Endothelial cell of umbilical vein (primary cell): ENCODE data around the gene COPB1. TPM values are rescaled to one million over a fixed set of nuclear protein-coding genes. Genes with fewer than 3 reads are reported as not detected.
A peak's percentile ranks its signal among the peaks of the same experiment; 100 is the strongest.

ENCODE experiments used
- BruUV-seq: library from RNA; stranded (reverse); fragments of 400-500 nt; replicated peaks from 2 replicates; lab custom pipeline; 2021; lab: Mats Ljungman, UMichigan
- CTCF ChIA-PET: fragments of 300-600, 350-600 bp; sonication (Branson Sonifier 250); formaldehyde crosslinking; loops from one replicate; lab custom pipeline; 2021; ENCODE audit warnings: antibody characterized with exemption, inconsistent platforms; lab: Charles Lee
- POLR2A ChIA-PET: fragments of 300-600, 350-600 bp; sonication (Branson Sonifier 250); formaldehyde crosslinking; loops from one replicate; lab custom pipeline; 2021; ENCODE audit warnings: antibody characterized with exemption, inconsistent platforms; lab: Charles Lee
- DNase-seq: peaks from one replicate; pipeline ENCODE4 v3.0.0-alpha.2; 2011; ENCODE audit warnings: low read depth, low spot score
- FAIRE-seq: peaks from 2 replicates; lab custom pipeline; 2011; peaks lifted over from hg19 to GRCh38; lab: Jason Lieb, UNC
- H2AFZ ChIP-seq: 2 replicates; pipeline ENCODE4 v1.6.0; 2012; ENCODE audit warnings: low read depth, low read length, control low read depth, inconsistent platforms
- H3K27ac ChIP-seq: 2 replicates; pipeline ENCODE4 v1.5.1; 2011; ENCODE audit warnings: low read depth, mild to moderate bottlenecking, control low read depth, low read length, moderate library complexity; ENCODE audit not compliant: insufficient read depth
- H3K27me3 ChIP-seq, 2 experiments: 2 replicates each; pipeline versions ENCODE4 v1.6.0 to v1.6.1; 2011; ENCODE audit warnings: low read length in 2 of 2, mixed read lengths in 1 of 2; ENCODE audit not compliant: control insufficient read depth in 2 of 2, insufficient read depth in 2 of 2
- H3K36me3 ChIP-seq, 2 experiments: 2 replicates in 1 of 2; 3 replicates in 1 of 2; pipeline ENCODE4 v1.5.1; 2011; ENCODE audit warnings: low read length in 2 of 2, mild to moderate bottlenecking in 1 of 2, moderate library complexity in 1 of 2; ENCODE audit not compliant: control insufficient read depth in 2 of 2, insufficient read depth in 2 of 2; ENCODE audit errors: extremely low read depth in 1 of 2
- H3K4me1 ChIP-seq: 3 replicates; pipeline ENCODE4 v1.5.1; 2011; ENCODE audit warnings: mild to moderate bottlenecking, low read length; ENCODE audit not compliant: control insufficient read depth, insufficient read depth; ENCODE audit errors: extremely low read depth
- H3K4me2 ChIP-seq: 2 replicates; pipeline ENCODE4 v1.6.1; 2011; ENCODE audit warnings: low read length, control low read depth, mixed read lengths; ENCODE audit not compliant: insufficient read depth
- H3K4me3 ChIP-seq, 3 experiments: fragments of 200-600 bp in 1 of 3; sonication (generic), shearing (Covaris generic) in 1 of 3; replicated peaks in 1 of 3; 2 replicates each; pipeline ENCODE4 v1.5.1; 2011 to 2016; ENCODE audit warnings: control low read depth in 3 of 3, low read length in 3 of 3, mild to moderate bottlenecking in 2 of 3, inconsistent platforms in 1 of 3, low read depth in 1 of 3, moderate library complexity in 1 of 3; ENCODE audit not compliant: insufficient read depth in 1 of 3
- H3K79me2 ChIP-seq: 2 replicates; pipeline ENCODE4 v1.6.0; 2012; ENCODE audit warnings: low read length, inconsistent platforms; ENCODE audit not compliant: control insufficient read depth, insufficient read depth
- H3K9ac ChIP-seq: replicated peaks from 2 replicates; pipeline ENCODE3; 2011; ENCODE audit warnings: low read length, control low read depth; ENCODE audit not compliant: insufficient read depth; ENCODE audit errors: extremely low read depth
- H3K9me1 ChIP-seq: replicated peaks from 3 replicates; pipeline ENCODE4 v1.6.0; 2011; ENCODE audit warnings: mild to moderate bottlenecking, low read length; ENCODE audit not compliant: control insufficient read depth, insufficient read depth; ENCODE audit errors: extremely low read depth
- H3K9me3 ChIP-seq: replicated peaks from 2 replicates; pipeline ENCODE4 v1.5.1; 2012; ENCODE audit warnings: low read length, inconsistent platforms; ENCODE audit not compliant: control insufficient read depth, insufficient read depth
- H4K20me1 ChIP-seq: replicated peaks from 2 replicates; pipeline ENCODE3; 2011; ENCODE audit warnings: mild to moderate bottlenecking, low read length; ENCODE audit not compliant: control insufficient read depth, insufficient read depth; ENCODE audit errors: extremely low read depth
- EZH2 ChIP-seq: IDR thresholded peaks from 2 replicates; pipeline ENCODE4 v1.6.1; 2012; ENCODE audit warnings: borderline replicate concordance, low read depth, mild to moderate bottlenecking, moderate library complexity, low read length, inconsistent platforms; ENCODE audit not compliant: severe bottlenecking
- FOS ChIP-seq: IDR thresholded peaks from 2 replicates; pipeline ENCODE4 v1.6.1; 2011; ENCODE audit warnings: mild to moderate bottlenecking, low read length, moderate library complexity, borderline replicate concordance; ENCODE audit not compliant: insufficient read depth
- JUN ChIP-seq: IDR thresholded peaks from 2 replicates; pipeline ENCODE4 v1.6.1; 2011; ENCODE audit warnings: borderline replicate concordance, low read depth; ENCODE audit not compliant: insufficient read length, insufficient read depth
- MYC ChIP-seq: IDR thresholded peaks from one replicate; pipeline ENCODE4 v1.6.1; 2011; ENCODE audit warnings: mild to moderate bottlenecking, low read depth, low read length
- dilution Hi-C: fragments of 300-500 bp; cut with MboI; formaldehyde crosslinking; loops from one replicate; pipeline ENCODE4 v1.15.0; 2019; ENCODE audit warnings: low sequenced_read_pairs; ENCODE audit not compliant: extremely low pct_ligation_motif_present
- intact Hi-C: fragments of 100-400 bp; cut with micrococcal nuclease; formaldehyde crosslinking; loops from one replicate; pipeline ENCODE4 v1.10.0; 2022
- polyA plus RNA-seq, 4 experiments: library from polyadenylated mRNA; depleted of rRNA in 3 of 4; stranded (reverse) in 3 of 4; unstranded in 1 of 4; fragments of >200 nt; gene quantifications; 2 replicates each; pipeline versions ENCODE4 v1.2.1 to v1.2.3, GENCODE V29; 2011 to 2012; ENCODE audit warnings: missing spikeins in 1 of 4
- total RNA-seq: library from RNA; stranded (reverse); gene quantifications from 2 replicates; pipeline ENCODE4 v1.2.3, GENCODE V29; 2021
- TF ChIP-seq, protein P1 (sequence below), 2 donors: IDR thresholded peaks; 1 replicate in 1 of 2; 2 replicates in 1 of 2; pipeline ENCODE4 v1.5.1; 2011; ENCODE audit warnings: low read length in 2 of 2, mild to moderate bottlenecking in 2 of 2, moderate library complexity in 2 of 2, control low read depth in 1 of 2, inconsistent platforms in 1 of 2, low read depth in 1 of 2; ENCODE audit not compliant: insufficient read depth in 1 of 2; ENCODE audit errors: extremely low read depth in 1 of 2

Gene COPB1
- total and polyA plus RNA-seq, 2 donors (not counting 3 experiments of a cell fraction or from before 2014, with no cell fraction given): 61.1 to 145 TPM

DNA sequence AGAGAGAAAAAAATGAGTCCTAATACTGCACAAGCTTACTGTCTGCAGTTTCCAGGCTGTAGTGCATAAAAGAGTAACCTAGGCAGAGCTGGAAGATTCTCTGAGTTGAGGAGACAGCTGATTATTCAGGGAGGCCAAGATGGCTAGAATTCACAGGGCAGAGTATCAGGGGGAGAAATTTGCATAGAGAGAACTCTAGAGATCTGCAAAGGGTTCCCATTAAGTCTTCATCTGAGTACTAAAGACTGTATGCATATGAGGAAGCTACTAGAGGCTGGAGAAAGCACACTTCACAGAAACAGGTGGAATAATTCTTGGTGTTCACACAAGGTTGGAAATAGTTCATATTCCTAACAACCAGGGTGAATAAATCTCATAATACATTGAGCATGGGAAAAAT lies 74.0 kb downstream of the COPB1 start:
- POLR2A ChIA-PET: no interaction called here
- Histone ChIP-seq H3K4me2 (no peak overlapping the region), H4K20me1 (no peaks in the 10 kb centered on the region), H3K27ac (no peak overlapping the region), H3K9me1 (no peaks in the 10 kb centered on the region), H3K79me2 (no peaks in the 10 kb centered on the region), H3K36me3 (no peaks in the 10 kb centered on the region), H3K4me3 (no peak overlapping the region), H3K27me3 (no peaks in the 10 kb centered on the region), H3K9me3 (no peaks in the 10 kb centered on the region), H2AFZ (peak overlapping the region; percentile 35), H3K4me1 (peaks cover 44% of the 10 kb centered on the region), H3K9ac (no peak overlapping the region)
- TF ChIP-seq, protein P1, sequence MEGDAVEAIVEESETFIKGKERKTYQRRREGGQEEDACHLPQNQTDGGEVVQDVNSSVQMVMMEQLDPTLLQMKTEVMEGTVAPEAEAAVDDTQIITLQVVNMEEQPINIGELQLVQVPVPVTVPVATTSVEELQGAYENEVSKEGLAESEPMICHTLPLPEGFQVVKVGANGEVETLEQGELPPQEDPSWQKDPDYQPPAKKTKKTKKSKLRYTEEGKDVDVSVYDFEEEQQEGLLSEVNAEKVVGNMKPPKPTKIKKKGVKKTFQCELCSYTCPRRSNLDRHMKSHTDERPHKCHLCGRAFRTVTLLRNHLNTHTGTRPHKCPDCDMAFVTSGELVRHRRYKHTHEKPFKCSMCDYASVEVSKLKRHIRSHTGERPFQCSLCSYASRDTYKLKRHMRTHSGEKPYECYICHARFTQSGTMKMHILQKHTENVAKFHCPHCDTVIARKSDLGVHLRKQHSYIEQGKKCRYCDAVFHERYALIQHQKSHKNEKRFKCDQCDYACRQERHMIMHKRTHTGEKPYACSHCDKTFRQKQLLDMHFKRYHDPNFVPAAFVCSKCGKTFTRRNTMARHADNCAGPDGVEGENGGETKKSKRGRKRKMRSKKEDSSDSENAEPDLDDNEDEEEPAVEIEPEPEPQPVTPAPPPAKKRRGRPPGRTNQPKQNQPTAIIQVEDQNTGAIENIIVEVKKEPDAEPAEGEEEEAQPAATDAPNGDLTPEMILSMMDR (IDR thresholded peaks at IDR 0.05; ENCODE audit: extremely low read depth in 1 of 2, insufficient read depth in 1 of 2, low read depth in 1 of 2, low read length in 2 of 2): no peak
- TF ChIP-seq EZH2 (no peak), MYC (no peak)
- no TSS peak for BruUV-seq
- intact Hi-C loops: no loop called here
- DNase-seq (no peak), FAIRE-seq (no peak)
- dilution Hi-C loops: no loop called here
- CTCF ChIA-PET: interaction anchor here (1.2 to 3.1 kb wide), 4 partner anchors 20 to 125 kb away, joined by 3 to 11 read pairs (median 4); no protein-coding TSS in a partner anchor

DNA sequence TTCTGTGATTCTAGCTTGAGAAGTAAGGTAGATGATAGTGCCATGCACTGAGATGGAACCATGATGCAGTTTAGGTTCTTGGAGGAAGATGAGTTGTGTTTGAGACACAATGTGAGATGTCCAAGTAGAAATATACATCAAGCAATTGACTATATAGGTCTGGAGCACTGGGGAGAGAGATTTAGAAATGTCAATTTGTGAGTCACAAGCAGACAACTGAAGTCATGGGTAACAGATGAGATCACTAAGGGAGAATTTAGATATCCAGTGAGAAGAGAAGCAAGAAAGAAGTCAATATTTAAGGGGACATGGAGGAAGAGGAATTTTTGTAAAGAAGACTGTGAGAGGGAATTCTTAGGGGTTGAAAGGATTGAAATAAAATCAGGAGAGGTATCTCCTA lies 75.5 kb downstream of the COPB1 start:
- peak; percentile 40 for DNase-seq
- peak overlapping the region; percentile 58 for H3K9ac ChIP-seq
- H3K9me3 ChIP-seq: no peaks in the 10 kb centered on the region
- peaks cover 44% of the 10 kb centered on the region for H3K4me1 ChIP-seq
- no peaks in the 10 kb centered on the region for H3K36me3 ChIP-seq
- no peaks in the 10 kb centered on the region for H3K79me2 ChIP-seq
- dilution Hi-C loops: no loop called here
- no peaks in the 10 kb centered on the region for H4K20me1 ChIP-seq
- H3K4me3 ChIP-seq: no peak overlapping the region
- no TSS peak for BruUV-seq
- ChIA-PET POLR2A (no interaction called here), CTCF (interaction anchor here (3.2 to 9.5 kb wide), 2 partner anchors 31 to 122 kb away, joined by 46 to 261 read pairs; no protein-coding TSS in a partner anchor)
- no peak overlapping the region for H2AFZ ChIP-seq
- H3K4me2 ChIP-seq: peak overlapping the region; percentile 20
- H3K27ac ChIP-seq: peak overlapping the region; percentile 69
- intact Hi-C loops: no loop called here
- no peak for FAIRE-seq
- TF ChIP-seq FOS: no peak
- TF ChIP-seq JUN: peak; percentile 48
- no peaks in the 10 kb centered on the region for H3K9me1 ChIP-seq
- no peaks in the 10 kb centered on the region for H3K27me3 ChIP-seq
